Caco-2 (cell line): ENCODE measurements around the gene CCDC97. TPM values are rescaled to one million over a fixed set of nuclear protein-coding genes. Genes with fewer than 3 reads are reported as not detected.
A peak's percentile ranks its signal among the peaks of the same experiment; 100 is the strongest.

Experiments
- BruUV-seq: library from RNA; stranded (reverse); fragments of 400-500 nt; replicated peaks from 2 replicates; lab custom pipeline; 2021; lab: Mats Ljungman, UMichigan
- CTCF ChIA-PET: fragments of 300-600 bp; sonication (Branson Sonifier 250); formaldehyde crosslinking; loops from one replicate; lab custom pipeline; 2022; ENCODE audit warnings: antibody characterized with exemption; lab: Charles Lee
- POLR2A ChIA-PET: fragments of 300-600 bp; sonication (Branson Sonifier 250); formaldehyde crosslinking; loops from one replicate; lab custom pipeline; 2022; ENCODE audit warnings: antibody characterized with exemption; lab: Charles Lee
- DNase-seq, 2 experiments: peaks; one replicate each; pipeline versions ENCODE4 v3.0.0 to v3.0.0-alpha.2; 2020 to 2022
- H3K27me3 ChIP-seq: replicated peaks from 2 replicates; pipeline ENCODE4 v1.6.0; 2011; ENCODE audit warnings: low read length; ENCODE audit not compliant: control insufficient read depth, insufficient read depth
- H3K36me3 ChIP-seq: 2 replicates; pipeline ENCODE4 v1.5.1; 2011; ENCODE audit warnings: low read length; ENCODE audit not compliant: control insufficient read depth, insufficient read depth
- H3K4me1 ChIP-seq: fragments of 250-450 bp; sonication (Bioruptor Pico); 2 replicates; pipeline ENCODE4 v1.5.1; 2020; ENCODE audit warnings: mild to moderate bottlenecking
- H3K4me3 ChIP-seq: 2 replicates; pipeline ENCODE4 v1.5.1; 2011; ENCODE audit warnings: low read depth, mild to moderate bottlenecking, control low read depth, low read length
- H3K9me3 ChIP-seq: fragments of 250-450 bp; sonication (Bioruptor Pico); 2 replicates; pipeline ENCODE4 v1.5.1; 2020; ENCODE audit warnings: mild to moderate bottlenecking, moderate library complexity
- H3K27ac Mint-ChIP-seq: one replicate; pipeline ENCODE4 v1.8.0; 2022; ENCODE audit warnings: mixed read lengths; ENCODE audit not compliant: unreplicated experiment
- H3K27me3 Mint-ChIP-seq: one replicate; pipeline ENCODE4 v1.8.0; 2022; ENCODE audit warnings: mixed read lengths; ENCODE audit not compliant: insufficient read depth, unreplicated experiment
- H3K36me3 Mint-ChIP-seq: one replicate; pipeline ENCODE4 v1.8.0; 2022; ENCODE audit warnings: mild to moderate bottlenecking, mixed read lengths; ENCODE audit not compliant: insufficient read depth, unreplicated experiment
- H3K4me1 Mint-ChIP-seq: one replicate; pipeline ENCODE4 v1.8.0; 2022; ENCODE audit warnings: low read depth, mixed read lengths; ENCODE audit not compliant: unreplicated experiment
- H3K4me3 Mint-ChIP-seq: one replicate; pipeline ENCODE4 v1.8.0; 2022; ENCODE audit warnings: mild to moderate bottlenecking, moderate library complexity, mixed read lengths; ENCODE audit not compliant: unreplicated experiment
- H3K9me3 Mint-ChIP-seq: one replicate; pipeline ENCODE4 v1.8.0; 2022; ENCODE audit warnings: mixed read lengths; ENCODE audit not compliant: unreplicated experiment
- CTCF ChIP-seq, 2 experiments: fragments of 200-600 bp in 1 of 2; IDR thresholded peaks; 1 replicate in 1 of 2; 2 replicates in 1 of 2; pipeline versions ENCODE4 v1.5.1 to v1.8.0; 2011 to 2022; ENCODE audit warnings: antibody characterized with exemption in 1 of 2, control low read depth in 1 of 2, inconsistent platforms in 1 of 2, low read depth in 1 of 2, low read length in 1 of 2, mild to moderate bottlenecking in 1 of 2, moderate library complexity in 1 of 2; ENCODE audit not compliant: insufficient read depth in 1 of 2, severe bottlenecking in 1 of 2, unreplicated experiment in 1 of 2
- intact Hi-C: fragments of 100-400 bp; cut with micrococcal nuclease; formaldehyde crosslinking; loops from one replicate; pipeline ENCODE4 v1.10.0; 2022; ENCODE audit not compliant: unreplicated experiment
- total RNA-seq: library from RNA; stranded (reverse); gene quantifications from 2 replicates; pipeline ENCODE4 v1.2.3, GENCODE V29; 2022

Gene CCDC97
- total RNA-seq, 1 experiment from 2014 or later, result 47.1 TPM

GRCh38 chr19:41335467-41335866 is 25.5 kb downstream of the CCDC97 start:
- CTCF ChIA-PET, result no interaction called here
- H3K4me3 ChIP-seq, result no peak overlapping the region
- no peaks in the 10 kb centered on the region for H3K27me3 Mint-ChIP-seq
- H3K9me3 ChIP-seq, result no peaks in the 10 kb centered on the region
- H3K9me3 Mint-ChIP-seq, result no peaks in the 10 kb centered on the region
- peaks cover 4% of the 10 kb centered on the region for H3K36me3 Mint-ChIP-seq
- no TSS peak for BruUV-seq
- H3K4me3 Mint-ChIP-seq, result no peak overlapping the region
- H3K4me1 Mint-ChIP-seq, result no peaks in the 10 kb centered on the region
- no peak for TF ChIP-seq CTCF (IDR thresholded peaks at IDR 0.05; ENCODE audit: insufficient read depth in 1 of 2, low read depth in 1 of 2, low read length in 1 of 2, severe bottlenecking in 1 of 2, unreplicated experiment in 1 of 2)
- POLR2A ChIA-PET, result no interaction called here
- intact Hi-C loops, result no loop called here
- no peaks in the 10 kb centered on the region for H3K27me3 ChIP-seq
- H3K27ac Mint-ChIP-seq, result no peak overlapping the region
- H3K36me3 ChIP-seq, result no peaks in the 10 kb centered on the region
- DNase-seq, result no peak
- H3K4me1 ChIP-seq, result no peaks in the 10 kb centered on the region

- no peak overlapping the region for H3K27ac Mint-ChIP-seq
- Histone ChIP-seq H3K4me1 (no peaks in the 10 kb centered on the region), H3K4me3 (no peak overlapping the region), H3K9me3 (no peaks in the 10 kb centered on the region), H3K27me3 (no peaks in the 10 kb centered on the region), H3K36me3 (no peaks in the 10 kb centered on the region)
- no peaks in the 10 kb centered on the region for H3K4me1 Mint-ChIP-seq
- DNase-seq, result no peak
- BruUV-seq, result no TSS peak
- no peaks in the 10 kb centered on the region for H3K9me3 Mint-ChIP-seq
- intact Hi-C loops, result loop anchor here (10.0 kb wide), 1 partner anchor 225 kb away; no protein-coding TSS in a partner anchor
- H3K4me3 Mint-ChIP-seq, result no peak overlapping the region
- ChIA-PET CTCF (interaction anchor here (0.5 kb wide), 1 partner anchor 108 kb away, joined by 4 read pairs; no protein-coding TSS in a partner anchor), POLR2A (no interaction called here)
- no peak for TF ChIP-seq CTCF (IDR thresholded peaks at IDR 0.05; ENCODE audit: insufficient read depth in 1 of 2, low read depth in 1 of 2, low read length in 1 of 2, severe bottlenecking in 1 of 2, unreplicated experiment in 1 of 2)
- H3K36me3 Mint-ChIP-seq, result peaks cover 12% of the 10 kb centered on the region
- no peaks in the 10 kb centered on the region for H3K27me3 Mint-ChIP-seq
Observed at GRCh38 chr19:41339936-41340335, 30.0 kb downstream of the CCDC97 start.

GRCh38 chr19:41341669-41342490 is 31.9 kb downstream of the CCDC97 start:
- Histone ChIP-seq H3K4me1 (no peaks in the 10 kb centered on the region), H3K36me3 (no peaks in the 10 kb centered on the region), H3K9me3 (no peaks in the 10 kb centered on the region), H3K4me3 (no peak overlapping the region), H3K27me3 (no peaks in the 10 kb centered on the region)
- Mint-ChIP-seq H3K27me3 (no peaks in the 10 kb centered on the region), H3K4me1 (no peaks in the 10 kb centered on the region), H3K9me3 (no peaks in the 10 kb centered on the region), H3K36me3 (peaks cover 12% of the 10 kb centered on the region), H3K4me3 (no peak overlapping the region), H3K27ac (no peak overlapping the region)
- ChIA-PET POLR2A (no interaction called here), CTCF (interaction anchor here (0.5 to 1.8 kb wide), 17 partner anchors 11 to 679 kb away, joined by 3 to 19 read pairs (median 4); partner anchors contain the start of genes B3GNT8, B9D2 and DMAC2)
- peak; percentile 53 to 84 for TF ChIP-seq CTCF (IDR thresholded peaks at IDR 0.05; ENCODE audit: insufficient read depth in 1 of 2, low read depth in 1 of 2, low read length in 1 of 2, severe bottlenecking in 1 of 2, unreplicated experiment in 1 of 2)
- intact Hi-C loops, result loop anchor here (1.0 to 10.0 kb wide), 3 partner anchors 10 to 223 kb away; no protein-coding TSS in a partner anchor
- no TSS peak for BruUV-seq
- peak; percentile 68 to 73 for DNase-seq
